T-helper 17 cell (primary cell): Measurements from ENCODE around the gene SEMA6B. TPM values are rescaled to one million over a fixed set of nuclear protein-coding genes. Genes with fewer than 3 reads are reported as not detected.
A peak's percentile ranks its signal among the peaks of the same experiment; 100 is the strongest.

Experiments
- ATAC-seq: fragments of 150-1000 bp; cut with Tn5 transposase; 2 replicates; pipeline ENCODE4 v1.10.0; 2021; ENCODE audit warnings: mild to moderate bottlenecking, moderate library complexity
- DNase-seq, 3 donors: peaks; one replicate each; pipeline versions ENCODE4 v3.0.0 to v3.0.0-alpha.2; 2020 to 2021
- H3K9me3 ChIP-seq: one replicate; pipeline ENCODE4 v1.7.0; 2013; ENCODE audit warnings: low read length, mild to moderate bottlenecking; ENCODE audit not compliant: control insufficient read depth, poor library complexity, severe bottlenecking
- H3K27ac Mint-ChIP-seq: one replicate; pipeline ENCODE4 v1.8.0; 2022; ENCODE audit warnings: mild to moderate bottlenecking, moderate library complexity, mixed read lengths
- H3K27me3 Mint-ChIP-seq: one replicate; pipeline ENCODE4 v1.8.0; 2022; ENCODE audit warnings: mixed read lengths
- H3K36me3 Mint-ChIP-seq: one replicate; pipeline ENCODE4 v1.8.0; 2022; ENCODE audit warnings: low read depth, mixed read lengths
- H3K4me1 Mint-ChIP-seq: one replicate; pipeline ENCODE4 v1.8.0; 2022; ENCODE audit warnings: mild to moderate bottlenecking, mixed read lengths
- H3K4me3 Mint-ChIP-seq: one replicate; pipeline ENCODE4 v1.8.0; 2022; ENCODE audit warnings: mild to moderate bottlenecking, moderate library complexity, mixed read lengths
- total RNA-seq, 4 donors: library from RNA in 2 of 4; stranded (reverse) in 2 of 4; gene quantifications; one replicate each; pipeline ENCODE4 v1.2.3 and lab custom pipeline; 2022 to 2026

SEMA6B gene
- total RNA-seq, 2 donors from 2014 or later, result 0.20 to 0.52 TPM

GRCh38 chr19:4584670-4585460, 25.4 kb upstream of the SEMA6B start:
- no peak overlapping the region for H3K4me3 Mint-ChIP-seq
- H3K27me3 Mint-ChIP-seq, result peaks cover 43% of the 10 kb centered on the region
- H3K27ac Mint-ChIP-seq, result no peak overlapping the region
- peaks cover 11% of the 10 kb centered on the region for H3K36me3 Mint-ChIP-seq
- ATAC-seq (no peak), DNase-seq (no peak)
- peaks cover 9% of the 10 kb centered on the region for H3K4me1 Mint-ChIP-seq
- no peaks in the 10 kb centered on the region for H3K9me3 ChIP-seq

GRCh38 chr19:4583961-4584669, 24.6 kb upstream of the SEMA6B start:
- no peak for DNase-seq
- peak overlapping the region; percentile 57 for H3K4me3 Mint-ChIP-seq
- no peaks in the 10 kb centered on the region for H3K9me3 ChIP-seq
- H3K27me3 Mint-ChIP-seq, result peaks cover 48% of the 10 kb centered on the region
- no peak for ATAC-seq
- peaks cover 9% of the 10 kb centered on the region for H3K4me1 Mint-ChIP-seq
- H3K36me3 Mint-ChIP-seq, result peaks cover 11% of the 10 kb centered on the region
- H3K27ac Mint-ChIP-seq, result no peak overlapping the region

GRCh38 chr19:4582980-4583842, 23.7 kb upstream of the SEMA6B start:
- H3K9me3 ChIP-seq, result no peaks in the 10 kb centered on the region
- no peak for ATAC-seq
- Mint-ChIP-seq H3K4me3 (peak overlapping the region; percentile 57), H3K36me3 (peaks cover 11% of the 10 kb centered on the region), H3K4me1 (peaks cover 9% of the 10 kb centered on the region), H3K27ac (no peak overlapping the region), H3K27me3 (peaks cover 54% of the 10 kb centered on the region)
- no peak for DNase-seq

- peaks cover 59% of the 10 kb centered on the region for H3K27me3 Mint-ChIP-seq
- no peak overlapping the region for H3K27ac Mint-ChIP-seq
- no peak for ATAC-seq
- peak overlapping the region; percentile 82 for H3K4me3 Mint-ChIP-seq
- H3K9me3 ChIP-seq, result no peaks in the 10 kb centered on the region
- H3K36me3 Mint-ChIP-seq, result peaks cover 11% of the 10 kb centered on the region
- DNase-seq, result no peak
- H3K4me1 Mint-ChIP-seq, result peaks cover 9% of the 10 kb centered on the region
These were observed 22.4 kb upstream of the SEMA6B start for GRCh38 chr19:4581666-4582553.

- peaks cover 62% of the 10 kb centered on the region for H3K27me3 Mint-ChIP-seq
- no peaks in the 10 kb centered on the region for H3K9me3 ChIP-seq
- DNase-seq (no peak), ATAC-seq (no peak)
- peaks cover 13% of the 10 kb centered on the region for H3K4me1 Mint-ChIP-seq
- H3K27ac Mint-ChIP-seq, result no peak overlapping the region
- peak overlapping the region; percentile 15 for H3K4me3 Mint-ChIP-seq
- peaks cover 12% of the 10 kb centered on the region for H3K36me3 Mint-ChIP-seq
These were observed 21.6 kb upstream of the SEMA6B start for GRCh38 chr19:4580961-4581665.

- Mint-ChIP-seq H3K27ac (no peak overlapping the region), H3K27me3 (peaks cover 63% of the 10 kb centered on the region), H3K4me1 (peaks cover 13% of the 10 kb centered on the region), H3K4me3 (no peak overlapping the region), H3K36me3 (peaks cover 10% of the 10 kb centered on the region)
- no peaks in the 10 kb centered on the region for H3K9me3 ChIP-seq
- ATAC-seq (no peak), DNase-seq (no peak)
These were observed 20.8 kb upstream of the SEMA6B start for GRCh38 chr19:4580021-4580901.

DNA sequence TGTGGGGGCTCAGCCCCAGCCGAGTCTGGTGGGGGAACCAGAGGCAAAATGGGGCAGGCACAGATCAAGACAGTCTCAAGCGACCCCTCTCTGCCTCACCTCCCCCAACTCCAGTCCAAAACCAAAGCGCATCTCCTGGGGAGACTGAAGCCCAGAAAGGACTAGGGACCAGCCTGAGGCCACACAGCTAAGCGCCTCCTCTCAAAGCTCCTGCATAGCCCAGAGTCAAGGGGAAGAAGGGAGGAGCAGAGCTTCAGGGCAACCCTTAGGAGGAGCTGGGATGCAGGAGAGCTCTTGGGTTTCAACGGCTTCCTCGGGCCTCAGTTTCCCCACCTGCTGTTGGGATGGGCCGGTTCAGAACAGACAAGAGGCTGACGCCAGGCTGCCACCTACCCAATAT, 19.9 kb upstream of the SEMA6B start:
- ATAC-seq (no peak), DNase-seq (no peak)
- Mint-ChIP-seq H3K27ac (no peak overlapping the region), H3K4me3 (peak overlapping the region; percentile 25), H3K27me3 (peaks cover 72% of the 10 kb centered on the region), H3K4me1 (peaks cover 13% of the 10 kb centered on the region), H3K36me3 (peaks cover 10% of the 10 kb centered on the region)
- H3K9me3 ChIP-seq, result no peaks in the 10 kb centered on the region

DNA sequence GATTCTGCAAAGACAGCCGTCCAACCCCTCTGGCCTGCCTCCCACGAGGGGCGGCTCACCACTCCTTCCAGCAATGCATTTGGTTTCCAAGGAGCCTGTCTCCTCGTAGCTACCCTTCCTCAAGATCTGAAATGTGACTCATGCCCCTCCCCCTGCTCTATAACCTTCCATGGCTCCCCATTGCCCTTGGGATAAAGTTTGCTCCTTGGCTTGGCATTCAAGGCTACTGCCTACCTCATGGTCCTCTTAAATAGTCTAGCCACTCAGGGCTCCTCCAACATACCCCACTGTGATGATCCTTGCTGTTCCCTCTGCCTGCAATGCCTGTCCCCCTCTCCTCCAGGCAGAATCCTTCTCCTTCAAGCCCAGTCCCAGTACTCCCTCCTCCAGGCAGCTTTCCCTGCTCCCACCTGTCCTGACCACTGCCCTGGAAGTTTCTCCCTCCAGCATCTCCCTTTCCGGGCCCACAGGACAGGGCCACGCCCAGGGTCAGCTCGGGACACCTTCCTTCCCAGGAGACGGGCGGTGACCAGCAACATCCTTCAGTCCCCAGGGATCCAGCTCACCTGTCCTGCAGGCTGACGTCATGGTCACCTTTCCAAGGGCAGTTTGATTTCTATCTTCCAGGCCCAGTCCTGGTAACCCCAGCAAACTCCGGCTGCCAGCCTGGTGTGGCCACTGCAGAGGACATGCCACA, 19.2 kb upstream of the SEMA6B start:
- peak overlapping the region; percentile 7 for H3K4me3 Mint-ChIP-seq

GRCh38 chr19:4577020-4577782, 17.7 kb upstream of the SEMA6B start:
- Mint-ChIP-seq H3K27me3 (peaks cover 70% of the 10 kb centered on the region), H3K27ac (no peak overlapping the region), H3K4me3 (no peak overlapping the region), H3K4me1 (peaks cover 8% of the 10 kb centered on the region), H3K36me3 (peaks cover 8% of the 10 kb centered on the region)
- ATAC-seq, result no peak
- H3K9me3 ChIP-seq, result no peaks in the 10 kb centered on the region
- no peak for DNase-seq

More for the DNA sequence above, 19.2 kb upstream of the SEMA6B start:
- Mint-ChIP-seq H3K27me3 (peaks cover 79% of the 10 kb centered on the region), H3K36me3 (peaks cover 10% of the 10 kb centered on the region), H3K27ac (peak overlapping the region; percentile 27), H3K4me1 (peaks cover 13% of the 10 kb centered on the region)
- no peak for ATAC-seq
- no peak for DNase-seq
- no peaks in the 10 kb centered on the region for H3K9me3 ChIP-seq
